ENCODE data around the gene KRT77. TPM values are rescaled to one million over a fixed set of nuclear protein-coding genes. Genes with fewer than 3 reads are reported as not detected.

Gene KRT77
- total and polyA plus RNA-seq, 2 experiments from 2014 or later = not detected

GRCh38 chr12:52698651-52699340, 4.5 kb downstream of the KRT77 start:
- Histone ChIP-seq H2AFZ (peak overlapping the region; percentile 78), H3K4me1 (ENCODE audit: insufficient read depth) (peaks cover 7% of the 10 kb centered on the region; the same call in 1 of the 2 replicates), H3K4me2 (no peak overlapping the region), H3K9me2 (ENCODE audit: insufficient read depth) (no peaks in the 10 kb centered on the region), H4K20me1 (replicated peaks; ENCODE audit: insufficient read depth) (no peaks in the 10 kb centered on the region), H3K36me3 (ENCODE audit: insufficient read depth) (no peaks in the 10 kb centered on the region), H3K27me3 (ENCODE audit: insufficient read depth) (no peaks in the 10 kb centered on the region), H3F3A (replicated peaks; ENCODE audit: low read depth) (no peaks in the 10 kb centered on the region), H3K4me3 (no peak overlapping the region), H3K27ac (ENCODE audit: low read depth) (no peak overlapping the region), H3K79me2 (replicated peaks; ENCODE audit: insufficient read depth) (no peaks in the 10 kb centered on the region)
- Mint-ChIP-seq H3K9me3 (no peaks in the 10 kb centered on the region), H3K27me3 (ENCODE audit: insufficient read depth, low read depth, poor library complexity) (peaks cover 6% of the 10 kb centered on the region), H3K4me1 (peaks cover 12% of the 10 kb centered on the region), H3K4me3 (no peak overlapping the region), H3K27ac (no peak overlapping the region), H3K36me3 (ENCODE audit: low read depth) (no peaks in the 10 kb centered on the region)
- DNase-seq (ENCODE audit: low spot score) (no peak), ATAC-seq (no peak)
- TF ChIP-seq REST (IDR thresholded peaks at IDR 0.05; ENCODE audit: unreplicated experiment) (no peak), ZNF331 (CRISPR knock-in tag; IDR thresholded peaks at IDR 0.05; ENCODE audit: low read depth) (no peak), EZH2 (IDR thresholded peaks at IDR 0.05; ENCODE audit: low read depth, unreplicated experiment) (no peak), CREB1 (CRISPR knock-in tag; IDR thresholded peaks at IDR 0.05; ENCODE audit: low read depth) (no peak), POLR2AphosphoS5 (IDR thresholded peaks at IDR 0.05; ENCODE audit: low read depth) (no peak), NANOG (IDR thresholded peaks at IDR 0.05; ENCODE audit: borderline replicate concordance) (no peak), ZNF462 (CRISPR knock-in tag; IDR thresholded peaks at IDR 0.05) (no peak), JUNB (IDR thresholded peaks at IDR 0.05; ENCODE audit: unreplicated experiment) (no peak), ZNF114 (CRISPR knock-in tag; IDR thresholded peaks at IDR 0.05) (no peak)
- TF ChIP-seq, protein P1, sequence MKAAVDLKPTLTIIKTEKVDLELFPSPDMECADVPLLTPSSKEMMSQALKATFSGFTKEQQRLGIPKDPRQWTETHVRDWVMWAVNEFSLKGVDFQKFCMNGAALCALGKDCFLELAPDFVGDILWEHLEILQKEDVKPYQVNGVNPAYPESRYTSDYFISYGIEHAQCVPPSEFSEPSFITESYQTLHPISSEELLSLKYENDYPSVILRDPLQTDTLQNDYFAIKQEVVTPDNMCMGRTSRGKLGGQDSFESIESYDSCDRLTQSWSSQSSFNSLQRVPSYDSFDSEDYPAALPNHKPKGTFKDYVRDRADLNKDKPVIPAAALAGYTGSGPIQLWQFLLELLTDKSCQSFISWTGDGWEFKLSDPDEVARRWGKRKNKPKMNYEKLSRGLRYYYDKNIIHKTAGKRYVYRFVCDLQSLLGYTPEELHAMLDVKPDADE (IDR thresholded peaks at IDR 0.05) = no peak
- TF ChIP-seq, protein P2, sequence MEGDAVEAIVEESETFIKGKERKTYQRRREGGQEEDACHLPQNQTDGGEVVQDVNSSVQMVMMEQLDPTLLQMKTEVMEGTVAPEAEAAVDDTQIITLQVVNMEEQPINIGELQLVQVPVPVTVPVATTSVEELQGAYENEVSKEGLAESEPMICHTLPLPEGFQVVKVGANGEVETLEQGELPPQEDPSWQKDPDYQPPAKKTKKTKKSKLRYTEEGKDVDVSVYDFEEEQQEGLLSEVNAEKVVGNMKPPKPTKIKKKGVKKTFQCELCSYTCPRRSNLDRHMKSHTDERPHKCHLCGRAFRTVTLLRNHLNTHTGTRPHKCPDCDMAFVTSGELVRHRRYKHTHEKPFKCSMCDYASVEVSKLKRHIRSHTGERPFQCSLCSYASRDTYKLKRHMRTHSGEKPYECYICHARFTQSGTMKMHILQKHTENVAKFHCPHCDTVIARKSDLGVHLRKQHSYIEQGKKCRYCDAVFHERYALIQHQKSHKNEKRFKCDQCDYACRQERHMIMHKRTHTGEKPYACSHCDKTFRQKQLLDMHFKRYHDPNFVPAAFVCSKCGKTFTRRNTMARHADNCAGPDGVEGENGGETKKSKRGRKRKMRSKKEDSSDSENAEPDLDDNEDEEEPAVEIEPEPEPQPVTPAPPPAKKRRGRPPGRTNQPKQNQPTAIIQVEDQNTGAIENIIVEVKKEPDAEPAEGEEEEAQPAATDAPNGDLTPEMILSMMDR (conservative IDR thresholded peaks at IDR 0.05; ENCODE audit: low read depth in 2 of 2) = no peak

Data from GM23338 (cell line).